BLaER1 (cell line): ENCODE results near the gene MYMK.

Source experiments
- H3K27ac ChIP-seq: shearing (Covaris generic); formaldehyde crosslinking; 2 replicates; pipeline ENCODE4 v1.8.1; 2022
- H3K27me3 ChIP-seq: shearing (Covaris generic); formaldehyde crosslinking; 2 replicates; pipeline ENCODE4 v1.8.1; 2022
- H3K36me3 ChIP-seq: shearing (Covaris generic); formaldehyde crosslinking; 2 replicates; pipeline ENCODE4 v1.8.1; 2022
- H3K4me1 ChIP-seq: shearing (Covaris generic); formaldehyde crosslinking; 2 replicates; pipeline ENCODE4 v1.8.1; 2022
- H3K4me2 ChIP-seq: shearing (Covaris generic); formaldehyde crosslinking; 2 replicates; pipeline ENCODE4 v1.8.1; 2022
- H3K4me3 ChIP-seq: shearing (Covaris generic); formaldehyde crosslinking; 2 replicates; pipeline ENCODE4 v1.8.1; 2022
- H3K9ac ChIP-seq: shearing (Covaris generic); formaldehyde crosslinking; 2 replicates; pipeline ENCODE4 v1.8.1; 2022
- H3K9me3 ChIP-seq: shearing (Covaris generic); formaldehyde crosslinking; 2 replicates; pipeline ENCODE4 v1.8.1; 2022
- H4K20me1 ChIP-seq: shearing (Covaris generic); formaldehyde crosslinking; 2 replicates; pipeline ENCODE4 v1.8.1; 2022
- Cebpa-rat ChIP-seq: shearing (Covaris generic); IDR thresholded peaks from 2 replicates; pipeline ENCODE4 v1.8.1; 2022

MYMK gene

DNA sequence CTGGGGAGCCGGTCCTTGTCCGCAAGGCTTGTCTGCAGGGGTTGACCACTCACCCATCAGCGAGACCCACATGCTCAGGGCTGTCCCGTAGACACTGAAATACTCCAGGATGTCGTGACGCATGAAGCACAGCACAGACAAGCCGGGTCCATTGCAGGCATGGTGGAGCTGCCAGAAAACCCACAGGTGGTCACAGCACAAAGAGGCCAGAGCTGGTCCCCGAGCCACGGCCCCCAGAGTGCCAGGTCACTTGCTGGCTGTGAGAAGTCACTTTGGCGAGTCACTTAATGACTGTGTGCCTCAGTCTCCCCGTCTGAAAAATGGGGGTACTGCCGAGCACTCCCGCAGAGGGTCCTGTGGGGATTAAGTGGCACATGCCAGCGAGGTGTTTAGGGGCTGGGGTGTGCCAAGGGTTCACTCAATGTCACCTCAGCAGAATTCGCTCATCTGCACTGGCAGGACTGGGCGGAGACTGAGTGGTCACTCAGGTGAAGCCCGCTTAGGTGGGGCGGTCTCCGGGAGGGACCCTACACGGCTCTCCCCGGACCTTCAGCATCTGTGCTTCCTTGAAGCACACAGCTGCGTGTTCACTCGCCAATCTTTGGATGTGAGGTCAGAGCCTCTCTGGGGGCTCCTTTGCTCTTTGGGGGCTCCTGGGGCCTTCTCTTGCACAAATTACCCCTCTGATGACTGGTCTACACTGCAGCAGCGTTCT is 4.5 kb downstream of the MYMK start:
- Histone ChIP-seq H3K9me3 (no peaks in the 10 kb centered on the region), H4K20me1 (no peaks in the 10 kb centered on the region), H3K4me3 (no peak overlapping the region), H3K27ac (no peak overlapping the region), H3K36me3 (no peaks in the 10 kb centered on the region), H3K27me3 (no peaks in the 10 kb centered on the region), H3K4me2 (no peak overlapping the region), H3K4me1 (peaks cover 24% of the 10 kb centered on the region), H3K9ac (no peak overlapping the region)
- TF ChIP-seq Cebpa-rat, result no peak

DNA sequence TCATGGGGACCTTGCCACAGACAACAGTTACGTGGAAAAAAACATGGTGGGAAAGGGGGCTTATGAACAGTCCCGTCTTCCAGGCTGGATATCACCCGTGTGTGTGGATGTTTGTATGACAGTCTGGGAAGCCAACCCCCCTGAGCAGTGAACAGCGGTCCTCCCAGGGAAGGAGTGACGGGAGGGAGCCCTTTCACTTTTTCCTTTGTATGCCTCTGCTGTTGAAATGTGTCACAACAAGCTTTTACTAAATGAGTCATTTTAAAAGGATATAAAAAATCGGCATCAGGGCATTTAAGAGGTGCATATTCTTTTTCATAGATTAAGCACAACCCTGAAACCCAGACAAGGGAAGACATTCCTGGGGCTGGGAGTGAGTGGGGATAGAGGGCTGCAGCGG is 5.1 kb downstream of the MYMK start:
- peaks cover 27% of the 10 kb centered on the region for H3K4me1 ChIP-seq
- H3K9me3 ChIP-seq, result no peaks in the 10 kb centered on the region
- no peak overlapping the region for H3K4me2 ChIP-seq
- no peaks in the 10 kb centered on the region for H3K36me3 ChIP-seq
- H3K4me3 ChIP-seq, result no peak overlapping the region
- H3K27me3 ChIP-seq, result no peaks in the 10 kb centered on the region
- no peak overlapping the region for H3K27ac ChIP-seq
- no peaks in the 10 kb centered on the region for H4K20me1 ChIP-seq
- H3K9ac ChIP-seq, result no peak overlapping the region
- TF ChIP-seq Cebpa-rat, result no peak

DNA sequence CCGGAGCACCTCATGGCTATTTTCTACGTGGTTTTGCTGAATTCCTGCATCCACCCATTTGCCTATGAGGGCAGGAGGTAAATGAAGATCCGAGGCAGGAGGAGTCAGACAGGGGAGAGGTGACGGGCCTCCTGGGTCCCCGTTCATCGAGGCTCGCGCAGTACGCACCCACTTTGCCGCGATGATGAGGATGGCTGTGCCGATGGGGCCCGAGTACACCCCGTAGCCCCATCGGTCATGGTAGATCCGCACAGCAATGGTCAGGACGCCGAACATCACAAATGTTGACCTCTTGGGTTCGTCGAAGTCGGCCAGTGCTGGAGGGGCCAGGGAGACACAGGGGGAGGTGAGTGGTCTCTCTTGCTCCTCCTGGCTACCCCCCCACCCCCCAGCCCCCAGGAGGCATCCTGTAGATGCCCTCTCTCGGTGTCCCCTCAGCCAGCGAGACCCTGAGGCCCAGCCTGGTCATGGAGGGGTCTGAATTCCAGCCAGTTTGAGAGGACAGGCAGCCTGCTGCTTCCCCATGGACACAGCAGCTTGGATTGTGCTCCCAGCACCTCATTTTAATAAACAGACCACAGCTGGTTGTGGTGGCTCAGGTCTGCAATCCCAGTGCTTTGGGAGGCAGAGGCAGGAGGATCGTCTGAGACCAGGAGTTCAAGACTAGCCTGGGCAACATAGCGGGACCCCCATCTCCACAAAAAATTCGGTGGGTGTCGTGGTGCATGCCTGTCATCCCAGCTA is 5.9 kb downstream of the MYMK start:
- no peak overlapping the region for H3K27ac ChIP-seq
- TF ChIP-seq Cebpa-rat, result no peak
- no peak overlapping the region for H3K4me2 ChIP-seq
- H3K4me3 ChIP-seq, result no peak overlapping the region
- no peaks in the 10 kb centered on the region for H3K9me3 ChIP-seq
- H3K27me3 ChIP-seq, result no peaks in the 10 kb centered on the region
- H4K20me1 ChIP-seq, result no peaks in the 10 kb centered on the region
- H3K36me3 ChIP-seq, result no peaks in the 10 kb centered on the region
- H3K9ac ChIP-seq, result no peak overlapping the region
- peaks cover 31% of the 10 kb centered on the region for H3K4me1 ChIP-seq

DNA sequence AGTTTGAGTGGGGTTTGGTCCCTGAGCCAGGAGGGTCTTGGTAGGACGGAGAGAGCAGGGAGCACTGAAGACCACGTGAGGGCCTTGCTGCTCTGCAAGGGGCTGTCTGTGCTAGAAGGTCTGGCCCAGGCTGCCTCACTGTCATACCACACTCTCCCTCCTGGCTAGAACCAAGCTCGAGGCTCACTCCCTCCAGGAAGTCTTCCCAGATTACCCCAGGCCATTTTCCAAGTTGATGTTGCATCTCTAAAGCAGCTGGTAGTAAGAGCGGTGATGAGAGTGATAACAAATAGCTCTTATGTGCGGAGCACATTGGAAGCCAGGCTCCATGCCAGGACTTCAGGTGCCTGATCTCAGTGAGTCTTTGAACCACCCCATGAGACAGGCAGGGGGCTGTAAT is 6.6 kb downstream of the MYMK start:
- Histone ChIP-seq H3K9ac (no peak overlapping the region), H3K9me3 (no peaks in the 10 kb centered on the region), H3K36me3 (no peaks in the 10 kb centered on the region), H4K20me1 (no peaks in the 10 kb centered on the region), H3K4me2 (no peak overlapping the region), H3K27me3 (no peaks in the 10 kb centered on the region), H3K4me3 (no peak overlapping the region), H3K27ac (no peak overlapping the region), H3K4me1 (peaks cover 31% of the 10 kb centered on the region)
- no peak for TF ChIP-seq Cebpa-rat

DNA sequence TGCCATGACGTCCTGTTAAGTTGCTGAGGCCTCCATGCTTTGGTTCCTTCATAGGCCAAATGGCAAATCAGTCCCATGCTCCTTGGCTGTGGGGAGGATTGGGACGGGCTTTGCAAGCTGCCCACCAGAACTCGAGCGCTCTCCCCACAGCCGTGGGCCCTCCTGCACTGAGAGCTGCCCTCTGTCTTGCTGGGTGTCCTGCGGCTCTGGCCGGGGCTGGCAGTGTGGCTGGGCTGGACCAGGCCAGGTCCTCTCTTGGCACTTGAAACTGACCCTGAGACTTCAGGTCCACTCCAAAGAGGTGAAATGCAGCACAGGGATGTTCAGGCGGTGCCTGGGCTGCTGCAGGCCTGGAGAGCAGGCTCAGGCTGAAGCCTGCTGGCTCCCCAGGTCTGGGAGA is 7.0 kb downstream of the MYMK start:
- no peak for TF ChIP-seq Cebpa-rat
- no peaks in the 10 kb centered on the region for H4K20me1 ChIP-seq
- no peaks in the 10 kb centered on the region for H3K36me3 ChIP-seq
- no peaks in the 10 kb centered on the region for H3K27me3 ChIP-seq
- H3K9ac ChIP-seq, result no peak overlapping the region
- H3K27ac ChIP-seq, result no peak overlapping the region
- no peaks in the 10 kb centered on the region for H3K9me3 ChIP-seq
- peaks cover 26% of the 10 kb centered on the region for H3K4me1 ChIP-seq
- no peak overlapping the region for H3K4me2 ChIP-seq
- no peak overlapping the region for H3K4me3 ChIP-seq

DNA sequence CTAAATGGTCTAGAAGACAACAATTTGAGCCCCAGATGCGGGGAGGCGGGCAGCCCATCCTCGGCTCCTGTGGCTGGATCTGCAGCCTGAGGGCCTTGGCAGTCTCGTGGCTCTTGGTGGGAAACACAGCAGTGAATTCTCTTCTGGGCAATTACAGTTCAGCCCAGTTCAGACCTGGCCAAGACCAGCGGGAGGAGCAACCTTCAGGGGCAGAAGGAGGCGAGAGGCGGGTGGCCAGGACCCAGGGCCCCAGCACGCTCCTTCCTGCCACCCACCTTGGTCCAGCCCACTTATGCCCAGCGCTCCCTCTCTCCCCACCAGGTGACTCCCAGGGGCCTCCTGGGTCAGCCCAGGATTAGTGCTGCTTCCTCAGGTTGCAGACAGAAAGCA is 7.8 kb downstream of the MYMK start:
- Histone ChIP-seq H3K27ac (no peak overlapping the region), H3K36me3 (no peaks in the 10 kb centered on the region), H3K27me3 (no peaks in the 10 kb centered on the region), H3K9ac (no peak overlapping the region), H3K4me2 (no peak overlapping the region), H3K4me3 (no peak overlapping the region), H4K20me1 (no peaks in the 10 kb centered on the region), H3K4me1 (peaks cover 19% of the 10 kb centered on the region), H3K9me3 (no peaks in the 10 kb centered on the region)
- TF ChIP-seq Cebpa-rat, result no peak

DNA sequence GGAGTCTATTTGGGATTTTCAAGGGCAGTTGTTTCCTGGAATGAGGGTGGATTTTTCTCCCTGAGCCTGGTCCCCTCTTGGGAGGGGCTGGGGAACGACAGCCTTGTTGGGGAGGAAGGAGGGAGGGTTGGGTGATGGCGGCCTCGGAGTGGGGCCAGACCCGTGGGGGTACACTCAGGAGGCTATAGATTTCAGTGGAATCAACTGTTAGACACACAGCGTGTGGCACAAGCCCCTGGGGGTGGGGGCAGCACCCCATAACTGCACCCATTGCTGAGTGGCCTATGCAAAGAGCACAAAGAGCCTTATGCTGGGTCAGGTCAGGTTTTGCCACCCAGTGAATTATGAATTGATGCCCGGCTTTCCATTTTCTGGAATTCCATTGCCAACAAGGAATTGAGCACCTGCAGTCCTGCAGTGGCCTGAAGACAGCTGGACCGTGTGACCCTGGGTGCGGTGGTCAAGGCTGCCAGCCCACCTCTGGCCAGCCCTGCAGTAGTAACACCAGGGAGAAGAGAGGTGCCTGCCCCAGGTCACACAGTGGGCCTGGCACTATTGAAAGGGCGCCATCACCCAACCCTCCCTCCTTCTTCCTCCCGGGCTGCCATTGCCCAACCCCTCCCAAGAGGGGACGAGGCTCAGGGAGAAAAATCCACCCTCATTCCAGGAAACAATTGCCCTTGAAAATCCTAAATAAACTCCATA is 8.4 kb downstream of the MYMK start:
- no peak overlapping the region for H3K27ac ChIP-seq
- no peak overlapping the region for H3K9ac ChIP-seq
- no peak overlapping the region for H3K4me3 ChIP-seq
- H3K27me3 ChIP-seq, result no peaks in the 10 kb centered on the region
- H4K20me1 ChIP-seq, result no peaks in the 10 kb centered on the region
- H3K4me2 ChIP-seq, result no peak overlapping the region
- H3K4me1 ChIP-seq, result peaks cover 13% of the 10 kb centered on the region
- no peak for TF ChIP-seq Cebpa-rat
- no peaks in the 10 kb centered on the region for H3K9me3 ChIP-seq
- no peaks in the 10 kb centered on the region for H3K36me3 ChIP-seq

DNA sequence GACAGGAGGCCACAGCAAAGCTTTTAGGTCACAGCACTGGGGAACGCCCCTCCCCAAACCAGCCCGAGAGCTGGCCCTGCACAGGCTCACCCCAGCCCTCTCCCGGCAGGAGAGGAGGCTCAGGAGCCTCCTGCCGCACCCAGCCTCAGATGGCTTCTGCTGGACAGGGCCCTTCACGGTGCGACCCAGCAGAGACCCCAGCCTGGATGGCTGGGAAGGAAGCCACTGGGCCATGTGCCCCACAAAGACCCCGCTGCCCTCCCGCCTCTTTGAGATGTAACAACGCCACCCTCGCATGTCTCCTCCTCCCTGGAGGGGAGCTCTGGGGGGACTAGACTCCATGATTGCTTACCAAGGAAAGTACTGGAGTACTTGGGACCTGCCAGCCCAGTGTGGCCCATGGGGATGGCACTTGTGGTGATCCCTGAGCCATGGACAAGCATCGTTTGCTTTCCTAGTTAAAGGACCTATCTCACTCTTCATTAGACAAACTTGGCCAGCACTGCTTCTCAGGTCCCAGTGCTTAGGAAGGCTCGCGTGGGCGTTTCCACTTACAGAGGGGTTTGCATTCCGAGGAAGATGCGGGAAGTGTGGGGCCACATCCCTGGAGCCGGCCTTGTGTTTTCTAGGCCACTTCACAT is 9.0 kb downstream of the MYMK start:
- no peak overlapping the region for H3K9ac ChIP-seq
- H4K20me1 ChIP-seq, result no peaks in the 10 kb centered on the region
- H3K4me1 ChIP-seq, result peaks cover 12% of the 10 kb centered on the region
- TF ChIP-seq Cebpa-rat, result no peak
- no peak overlapping the region for H3K4me3 ChIP-seq
- H3K4me2 ChIP-seq, result no peak overlapping the region
- H3K27ac ChIP-seq, result no peak overlapping the region
- H3K36me3 ChIP-seq, result no peaks in the 10 kb centered on the region
- no peaks in the 10 kb centered on the region for H3K27me3 ChIP-seq
- no peaks in the 10 kb centered on the region for H3K9me3 ChIP-seq

DNA sequence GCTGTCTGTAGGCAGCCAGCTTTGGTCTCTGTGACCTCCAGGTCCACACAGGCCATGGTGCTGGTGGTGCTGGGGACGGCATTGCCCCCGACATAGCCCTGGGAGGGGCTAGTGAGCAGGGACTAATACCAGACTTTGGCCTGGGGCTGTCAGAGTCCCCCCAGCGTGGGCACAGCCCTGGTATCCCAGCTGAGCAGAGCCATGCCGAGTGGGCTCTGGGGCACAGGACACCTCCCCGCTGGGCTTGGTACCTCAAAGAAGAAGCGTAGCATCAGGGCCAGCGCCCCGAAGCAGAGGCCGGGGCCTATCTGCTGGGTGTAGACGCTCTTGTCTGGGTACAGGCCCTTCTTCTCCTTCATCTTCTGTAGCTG is 9.5 kb downstream of the MYMK start:
- no peaks in the 10 kb centered on the region for H3K36me3 ChIP-seq

More for the DNA sequence above, 9.5 kb downstream of the MYMK start:
- Histone ChIP-seq H3K4me1 (peaks cover 7% of the 10 kb centered on the region), H3K27me3 (no peaks in the 10 kb centered on the region), H3K9ac (no peak overlapping the region), H3K4me2 (no peak overlapping the region), H3K9me3 (no peaks in the 10 kb centered on the region), H4K20me1 (no peaks in the 10 kb centered on the region), H3K4me3 (no peak overlapping the region), H3K27ac (no peak overlapping the region)
- TF ChIP-seq Cebpa-rat, result no peak
